ENCODE results near the gene CALML5. TPM values are rescaled to one million over a fixed set of nuclear protein-coding genes. Genes with fewer than 3 reads are reported as not detected.

Gene CALML5
- total RNA-seq, 1 donor from 2014 or later = not detected

DNA sequence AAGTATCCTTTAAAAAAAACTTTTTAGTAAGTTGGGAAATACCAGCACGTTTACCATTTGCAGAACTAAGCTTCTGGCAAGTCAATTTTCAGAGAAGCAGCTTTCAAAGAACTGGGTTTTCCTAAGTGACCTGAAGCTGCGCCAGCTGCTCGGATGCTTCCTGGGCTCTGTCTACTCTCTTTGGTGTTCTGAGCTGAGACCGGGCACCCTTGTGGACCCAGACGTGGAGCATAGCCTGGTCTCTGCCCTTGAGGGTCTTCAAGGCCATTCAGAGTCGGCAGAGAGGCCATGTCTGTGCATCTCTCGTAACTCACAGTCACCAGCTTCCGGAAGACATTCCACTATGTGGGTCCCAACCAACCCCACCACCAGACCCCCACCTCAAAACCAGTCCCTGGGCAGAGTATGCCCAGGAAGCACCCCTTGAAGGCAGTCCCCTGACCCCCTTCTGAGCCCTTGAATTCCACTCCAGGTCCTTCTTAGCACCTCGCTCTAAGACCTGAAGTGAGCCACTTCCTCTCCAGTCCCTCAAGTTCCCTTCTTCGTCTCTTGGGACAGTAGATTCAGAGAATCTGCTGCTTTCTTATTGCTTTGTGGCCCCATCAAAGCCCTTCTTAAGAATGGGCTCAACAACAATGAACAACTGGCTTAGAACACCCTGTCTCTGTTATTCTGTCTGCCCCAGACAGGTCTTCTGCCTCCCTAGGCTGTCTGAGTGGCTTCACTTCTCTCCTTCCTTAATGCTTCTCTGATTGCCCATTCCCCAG is 8.5 kb downstream of the CALML5 start:
- Mint-ChIP-seq H3K27ac (ENCODE audit: unreplicated experiment) (no peak overlapping the region), H3K4me3 (ENCODE audit: unreplicated experiment) (no peak overlapping the region), H3K4me1 (ENCODE audit: low read depth, unreplicated experiment) (peaks cover 7% of the 10 kb centered on the region), H3K36me3 (ENCODE audit: unreplicated experiment) (peaks cover 6% of the 10 kb centered on the region), H3K9me3 (ENCODE audit: unreplicated experiment) (peaks cover 2% of the 10 kb centered on the region), H3K27me3 (ENCODE audit: unreplicated experiment) (peaks cover 2% of the 10 kb centered on the region)
- DNase-seq = no peak
- no peak for TF ChIP-seq CTCF (IDR thresholded peaks at IDR 0.05; ENCODE audit: partially characterized antibody, unreplicated experiment)

GRCh38 chr10:5490032-5490431 is 9.3 kb downstream of the CALML5 start:
- Mint-ChIP-seq H3K36me3 (ENCODE audit: unreplicated experiment) (peaks cover 6% of the 10 kb centered on the region), H3K9me3 (ENCODE audit: unreplicated experiment) (peaks cover 2% of the 10 kb centered on the region), H3K4me1 (ENCODE audit: low read depth, unreplicated experiment) (peaks cover 10% of the 10 kb centered on the region), H3K4me3 (ENCODE audit: unreplicated experiment) (no peak overlapping the region), H3K27ac (ENCODE audit: unreplicated experiment) (no peak overlapping the region), H3K27me3 (ENCODE audit: unreplicated experiment) (peaks cover 2% of the 10 kb centered on the region)
- DNase-seq = no peak
- TF ChIP-seq CTCF (IDR thresholded peaks at IDR 0.05; ENCODE audit: partially characterized antibody, unreplicated experiment) = no peak

DNA sequence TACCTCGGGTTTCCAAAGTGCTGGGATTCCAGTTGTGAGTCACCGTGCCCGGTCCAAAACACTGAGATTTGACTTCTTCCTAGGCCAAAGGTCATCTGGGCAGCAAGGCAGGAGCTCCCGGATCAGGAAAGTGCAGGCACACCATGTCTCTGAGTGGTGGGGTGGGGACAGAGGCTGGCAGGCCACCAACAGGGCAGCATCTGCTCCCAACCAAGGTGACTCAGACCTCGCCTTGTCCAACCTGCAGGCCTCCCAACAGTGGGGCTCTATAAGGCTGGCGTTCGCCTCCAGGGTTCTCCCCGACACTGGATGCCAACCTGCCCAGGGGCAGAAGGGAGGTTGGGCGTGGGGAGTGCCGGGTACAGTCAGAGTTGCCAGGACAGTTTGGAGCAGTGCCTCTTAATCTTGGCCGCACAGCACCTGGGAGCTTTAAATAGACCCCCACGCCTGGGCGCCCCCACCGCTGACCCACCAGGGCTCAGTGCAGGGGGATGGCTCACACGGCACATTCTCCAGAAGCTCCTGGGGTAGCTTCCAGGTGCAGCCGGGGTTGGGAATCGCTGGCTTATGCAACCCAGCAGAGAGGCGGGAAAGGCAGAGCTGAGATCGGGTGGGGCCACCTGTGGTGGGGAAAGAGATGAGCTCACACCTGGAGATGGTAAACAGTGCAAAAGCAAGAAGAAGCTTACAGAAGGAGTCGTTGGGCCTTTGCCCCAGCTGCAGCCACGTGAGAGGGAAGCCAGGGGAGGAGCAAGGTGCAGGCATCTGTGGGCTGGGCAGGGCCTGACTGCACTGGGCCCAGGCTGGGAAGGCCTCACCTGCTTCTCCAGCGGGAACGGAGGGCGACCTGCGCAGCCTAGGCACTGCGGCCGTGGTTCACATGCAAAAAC is 10.9 kb downstream of the CALML5 start:
- DNase-seq = no peak
- TF ChIP-seq CTCF (IDR thresholded peaks at IDR 0.05; ENCODE audit: partially characterized antibody, unreplicated experiment) = no peak
- Mint-ChIP-seq H3K27me3 (ENCODE audit: unreplicated experiment) (peaks cover 2% of the 10 kb centered on the region), H3K9me3 (ENCODE audit: unreplicated experiment) (peaks cover 2% of the 10 kb centered on the region), H3K36me3 (ENCODE audit: unreplicated experiment) (peaks cover 6% of the 10 kb centered on the region), H3K4me1 (ENCODE audit: low read depth, unreplicated experiment) (peaks cover 10% of the 10 kb centered on the region), H3K4me3 (ENCODE audit: unreplicated experiment) (no peak overlapping the region), H3K27ac (ENCODE audit: unreplicated experiment) (no peak overlapping the region)

DNA sequence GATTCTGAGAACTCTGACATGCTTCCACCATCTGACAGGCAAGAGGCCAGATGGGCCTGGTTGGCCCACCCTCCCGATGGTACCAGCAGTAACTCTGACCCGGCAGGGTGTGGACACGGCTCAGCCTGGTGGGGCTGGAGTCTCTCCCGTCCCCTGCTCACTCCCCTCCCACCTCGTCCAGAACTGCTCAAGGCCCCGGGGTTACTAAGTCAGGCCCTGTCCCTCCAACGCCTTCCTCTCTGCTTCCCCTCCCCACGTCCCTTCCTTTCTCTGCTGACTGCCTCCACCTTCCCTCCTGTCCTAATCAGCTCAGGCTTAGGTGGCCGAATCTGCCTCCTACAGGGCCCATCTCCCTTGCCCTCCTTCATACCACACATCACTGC is 12.5 kb downstream of the CALML5 start:
- DNase-seq = no peak
- peaks cover 2% of the 10 kb centered on the region for H3K9me3 Mint-ChIP-seq (ENCODE audit: unreplicated experiment)
- H3K4me1 Mint-ChIP-seq (ENCODE audit: low read depth, unreplicated experiment) = peaks cover 13% of the 10 kb centered on the region
- H3K27me3 Mint-ChIP-seq (ENCODE audit: unreplicated experiment) = peaks cover 2% of the 10 kb centered on the region
- H3K27ac Mint-ChIP-seq (ENCODE audit: unreplicated experiment) = peak overlapping the region; percentile 87
- TF ChIP-seq CTCF (IDR thresholded peaks at IDR 0.05; ENCODE audit: partially characterized antibody, unreplicated experiment) = no peak
- peaks cover under 1% of the 10 kb centered on the region for H3K36me3 Mint-ChIP-seq (ENCODE audit: unreplicated experiment)
- H3K4me3 Mint-ChIP-seq (ENCODE audit: unreplicated experiment) = peak overlapping the region; percentile 34

Measured in glutamatergic neuron (in vitro differentiated cells).